Activated CD8-positive, alpha-beta memory T cell treated with anti-CD3 and anti-CD28 coated beads for 4 hours (primary cell): ENCODE measurements around the gene PIGU.
"Not testable (repeated sequence)": the region's sequence is repeated elsewhere in the genome, so short reads cannot be mapped to it uniquely, and the experiment has no call there.

ENCODE experiments used
- DNase-seq, 2 donors: peaks; one replicate each; pipeline ENCODE4 v3.0.0-alpha.2; 2020; ENCODE audit warnings: low read depth in 2 of 2

PIGU gene

DNA sequence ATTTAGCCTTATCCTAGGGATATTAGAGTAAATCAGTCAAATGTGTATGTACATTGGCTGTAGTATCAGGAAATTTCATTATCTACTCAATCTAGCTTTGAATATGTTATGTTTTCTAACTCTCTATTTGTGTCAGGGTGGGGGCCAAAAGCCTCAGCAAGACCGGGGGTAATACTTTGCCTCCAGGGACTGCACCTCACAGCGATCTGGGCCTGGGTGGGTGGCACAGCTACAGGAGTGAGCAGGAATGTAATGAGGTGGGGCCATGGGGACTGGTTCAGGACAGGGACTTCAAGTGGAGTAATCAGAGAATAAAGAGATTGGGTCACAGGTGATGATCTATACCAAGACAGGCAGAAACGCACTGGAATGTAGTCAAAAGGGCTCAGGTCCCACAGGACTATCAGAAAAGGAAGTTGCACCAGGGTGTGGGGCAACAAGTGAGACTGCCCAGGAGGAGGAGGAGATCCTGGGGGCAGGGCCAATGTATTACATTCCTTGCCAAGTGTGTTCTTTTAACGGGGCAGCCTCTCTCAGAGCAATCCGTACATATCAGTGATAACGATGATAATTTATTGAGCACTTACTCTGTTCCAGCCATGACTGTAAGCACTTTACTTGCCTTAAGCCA is 54.0 kb downstream of the PIGU start:
- no peak for DNase-seq

DNA sequence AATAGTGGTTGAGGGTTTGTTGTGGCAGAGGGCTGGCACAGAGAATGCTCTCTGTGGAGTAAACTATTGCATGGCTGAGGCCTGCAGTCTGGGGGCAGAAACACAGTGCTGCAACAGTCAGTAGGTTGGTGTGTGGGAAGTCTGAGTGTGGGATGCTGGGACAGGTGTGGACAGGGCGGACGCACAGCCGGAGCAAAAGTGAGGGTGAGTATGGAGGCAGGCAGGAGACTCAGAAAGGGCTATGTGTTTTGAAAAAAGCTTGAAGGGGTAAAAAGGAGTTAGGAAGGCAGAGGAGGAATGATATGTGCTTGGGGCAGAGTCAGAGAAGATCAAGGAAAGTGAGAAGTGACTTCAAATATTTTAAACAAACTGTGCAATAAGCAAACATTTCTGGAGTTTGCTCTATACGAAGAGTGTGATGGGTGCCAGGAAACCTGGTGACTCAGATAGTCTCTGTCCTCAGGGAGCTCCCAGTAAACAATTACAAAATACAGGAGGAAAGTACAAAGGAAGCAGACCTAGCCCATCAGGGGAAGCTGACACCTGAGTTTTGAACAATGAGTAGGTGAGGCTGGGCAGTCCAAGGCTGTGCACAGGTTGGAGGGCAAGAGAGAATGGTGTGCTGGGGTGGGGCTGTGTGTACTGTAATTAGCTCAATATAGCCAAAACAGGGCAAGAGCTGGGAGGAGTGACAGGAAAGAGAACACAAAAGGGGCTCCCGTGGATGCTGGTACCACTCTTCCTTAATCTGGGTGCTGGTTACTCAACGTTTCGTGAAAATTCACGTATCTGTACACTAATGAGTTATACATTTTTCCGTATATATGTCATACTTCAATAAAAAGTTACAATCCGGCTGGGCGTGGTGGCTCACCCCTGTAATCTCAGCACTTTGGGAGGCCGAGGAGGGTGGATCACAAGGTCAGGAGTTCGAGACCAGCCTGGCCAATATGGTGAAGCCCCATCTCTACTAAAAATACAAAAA is 55.2 kb downstream of the PIGU start:
- no peak for DNase-seq

DNA sequence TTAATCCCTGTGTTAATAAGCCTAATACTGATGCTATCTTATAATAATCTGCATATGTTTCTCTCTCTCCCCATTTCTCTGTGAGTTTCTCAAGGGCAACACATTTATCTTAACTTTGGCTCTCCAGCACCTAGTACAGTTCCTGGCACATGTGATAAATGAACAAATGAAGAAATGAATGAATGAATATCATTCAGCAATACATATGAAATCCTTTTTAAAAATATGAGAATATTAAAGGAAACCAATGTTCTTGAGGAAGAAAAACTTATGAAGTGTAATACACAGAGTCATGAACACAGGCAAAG is 55.9 kb downstream of the PIGU start:
- DNase-seq: no peak

GRCh38 chr20:34618676-34619075 is 58.2 kb downstream of the PIGU start:
- no peak for DNase-seq

GRCh38 chr20:34616913-34617312 is 60.0 kb downstream of the PIGU start:
- DNase-seq: not testable (repeated sequence)

- DNase-seq: no peak
Measured at GRCh38 chr20:34615477-34615876, 61.4 kb downstream of the PIGU start.

DNA sequence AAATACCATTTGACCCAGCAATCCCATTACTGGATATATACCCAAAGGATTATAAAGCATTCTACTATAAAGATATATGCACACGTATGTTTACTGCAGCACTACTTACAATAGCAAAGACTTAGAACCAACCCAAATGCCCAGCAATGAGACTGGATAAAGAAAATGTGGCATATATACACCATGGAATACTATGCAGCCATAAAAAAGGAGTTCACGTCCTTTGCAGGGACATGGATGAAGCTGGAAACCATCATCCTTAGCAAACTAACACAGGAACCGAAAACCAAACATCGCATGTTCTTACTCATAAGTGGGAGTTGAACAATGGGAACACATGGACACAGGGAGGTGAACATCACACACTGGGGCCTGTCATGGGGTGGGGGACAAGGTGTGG is 64.9 kb downstream of the PIGU start:
- DNase-seq: not testable (repeated sequence)

DNA sequence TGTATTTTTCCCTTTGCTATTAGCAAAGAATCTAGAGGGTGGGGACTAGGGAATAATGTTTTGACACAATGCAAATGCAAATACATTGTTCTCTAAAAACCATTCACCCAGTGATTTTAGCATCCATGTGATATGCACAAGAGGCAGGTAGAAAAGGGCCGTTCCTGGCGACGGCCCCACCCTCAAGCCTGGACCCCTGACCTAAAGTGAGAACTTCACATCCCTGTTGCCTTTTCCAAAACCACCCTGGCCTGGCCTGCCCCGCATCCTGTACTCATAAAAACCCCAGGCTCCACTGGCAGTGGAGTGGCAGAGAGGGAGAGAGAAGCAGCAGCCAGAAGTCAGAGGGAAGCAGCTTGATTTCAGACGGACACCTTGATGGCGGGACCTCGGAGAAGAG is 69.8 kb downstream of the PIGU start:
- DNase-seq: no peak

DNA sequence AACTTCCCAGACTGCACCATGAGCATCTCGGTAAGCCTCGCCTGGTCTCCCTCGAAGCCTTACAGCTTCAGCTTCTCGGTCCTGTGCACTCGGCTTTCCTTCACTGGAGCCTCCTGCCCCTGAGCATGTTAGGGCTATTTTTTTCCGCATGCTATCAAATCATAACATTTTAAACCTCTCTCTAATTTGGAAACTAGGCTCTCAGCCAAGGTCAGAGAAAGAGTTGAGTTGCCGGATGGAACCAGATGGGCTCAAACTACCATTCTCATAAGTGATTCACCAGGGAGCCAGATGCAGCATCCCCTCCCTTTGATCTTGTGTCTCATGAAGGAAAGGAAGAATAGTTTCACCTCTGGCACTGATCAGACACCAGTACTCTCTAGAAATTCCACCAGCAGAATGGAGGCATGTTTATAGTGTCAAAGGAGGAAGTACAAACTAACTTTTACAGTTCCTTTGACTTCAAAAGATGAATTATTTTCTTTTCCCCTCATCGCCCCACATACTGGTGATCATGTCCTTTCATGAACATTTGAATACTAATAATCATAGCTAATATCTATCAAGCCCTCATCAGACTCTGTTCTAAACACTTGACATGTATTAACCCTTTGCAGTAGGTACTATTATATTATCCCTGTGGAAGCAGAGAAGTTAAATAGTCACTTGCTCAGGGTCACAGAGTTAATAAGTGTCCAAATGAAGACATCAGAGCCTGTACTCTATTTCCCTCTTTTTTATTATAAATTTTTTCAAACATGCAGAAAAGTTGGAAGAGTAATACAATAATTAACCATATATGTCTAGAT is 71.7 kb downstream of the PIGU start:
- DNase-seq: no peak

DNA sequence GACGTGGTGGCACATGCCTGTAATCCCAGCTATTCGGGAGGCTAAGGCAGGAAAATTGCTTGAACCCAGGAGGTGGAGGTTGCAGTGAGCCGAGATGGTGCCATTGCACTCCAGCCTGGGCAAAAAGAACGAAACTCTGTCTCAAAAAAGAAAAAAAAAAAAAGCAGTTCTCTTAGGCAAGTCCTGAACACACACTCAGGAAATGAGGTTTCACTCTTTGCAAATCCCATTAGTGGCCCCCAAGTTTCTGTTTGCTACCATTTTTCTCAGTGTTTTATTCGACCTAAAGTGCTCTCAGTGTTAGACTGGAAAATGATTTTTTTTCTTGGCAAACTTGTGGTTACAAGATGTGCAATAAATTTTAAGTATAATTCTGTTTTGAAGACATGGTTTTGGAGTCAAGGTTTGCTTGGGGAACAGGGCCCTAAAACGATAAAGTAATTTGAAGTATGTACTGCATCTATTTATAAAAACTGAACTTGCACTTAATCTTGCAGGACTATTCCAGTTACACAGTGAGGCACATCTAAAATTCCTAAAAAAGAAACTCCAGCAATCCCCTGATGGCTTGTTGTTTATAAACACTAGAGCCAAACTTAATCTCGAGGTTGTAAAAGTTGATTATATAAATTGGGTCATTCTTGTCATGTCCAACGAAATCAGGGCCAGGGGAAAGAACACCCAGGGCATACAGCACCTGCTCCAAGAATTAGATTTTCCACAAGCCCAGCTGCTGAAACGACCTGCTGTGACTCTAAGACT is 75.8 kb downstream of the PIGU start:
- no peak for DNase-seq

DNA sequence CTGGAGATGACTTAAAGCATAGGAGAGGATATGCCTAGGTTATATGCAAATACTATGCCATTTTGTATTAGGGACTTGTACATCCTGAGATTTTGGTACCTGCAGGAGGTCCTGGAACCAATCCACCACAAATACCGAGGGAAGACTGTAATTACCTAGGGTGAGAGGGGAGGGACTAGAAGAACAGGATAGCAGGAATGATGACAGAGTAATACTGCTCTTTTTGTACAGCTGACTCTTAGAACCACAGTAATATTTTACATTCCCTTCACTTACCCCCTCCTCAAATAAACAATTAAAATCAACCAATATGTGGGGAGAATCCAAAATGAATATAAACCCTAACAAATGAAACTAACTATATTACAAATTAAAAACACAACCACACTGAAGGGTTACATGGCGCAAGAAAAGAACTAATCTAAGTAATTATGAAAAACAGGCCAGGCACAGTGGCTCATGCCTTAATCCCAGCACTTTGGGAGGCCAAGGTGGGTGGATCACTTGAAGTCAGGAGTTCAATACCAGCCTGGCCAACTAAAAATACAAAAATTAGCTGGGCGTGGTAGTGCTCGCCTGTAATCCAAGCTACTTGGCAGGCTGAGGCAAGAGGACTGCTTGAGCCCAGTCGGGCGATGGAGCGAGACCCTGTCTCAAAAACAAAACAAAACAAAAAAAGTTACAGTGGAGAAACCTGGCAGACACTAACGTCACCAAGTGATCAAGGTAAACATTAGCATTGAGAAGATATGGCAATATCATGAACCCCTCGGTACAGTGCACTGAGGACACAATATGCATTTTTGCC is 81.3 kb downstream of the PIGU start:
- no peak for DNase-seq

DNA sequence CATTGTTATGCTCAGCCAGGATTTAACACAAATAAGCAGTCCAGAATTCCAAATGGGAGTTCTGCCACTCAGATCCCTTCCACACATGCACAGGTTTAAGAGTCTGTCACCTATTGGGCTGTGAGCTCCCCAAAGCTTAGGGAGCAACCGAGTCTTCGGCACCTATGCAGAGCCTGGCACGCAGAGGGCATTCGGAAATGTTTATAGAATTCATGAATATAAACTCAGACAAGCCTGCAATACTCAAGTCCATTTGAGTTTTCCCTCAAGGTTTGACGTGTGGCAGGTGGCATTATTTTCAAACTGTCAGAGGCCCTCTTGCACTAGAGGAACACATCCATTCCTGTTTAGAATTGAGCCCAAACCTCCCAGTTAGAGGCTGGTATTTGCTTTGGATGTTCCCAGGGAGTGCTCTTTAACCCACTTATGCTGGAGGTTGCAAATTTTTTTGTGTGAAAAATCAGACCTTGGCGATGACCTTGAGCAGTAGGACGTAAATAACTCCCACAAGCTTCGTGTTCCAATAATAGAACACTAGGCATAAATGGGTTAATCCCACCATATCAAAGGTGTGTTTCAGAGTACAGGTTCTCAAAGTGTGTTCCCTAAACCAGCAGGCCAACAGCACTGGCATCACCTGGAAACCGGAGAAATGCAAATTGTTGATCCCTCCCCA is 90.3 kb downstream of the PIGU start:
- no peak for DNase-seq

DNA sequence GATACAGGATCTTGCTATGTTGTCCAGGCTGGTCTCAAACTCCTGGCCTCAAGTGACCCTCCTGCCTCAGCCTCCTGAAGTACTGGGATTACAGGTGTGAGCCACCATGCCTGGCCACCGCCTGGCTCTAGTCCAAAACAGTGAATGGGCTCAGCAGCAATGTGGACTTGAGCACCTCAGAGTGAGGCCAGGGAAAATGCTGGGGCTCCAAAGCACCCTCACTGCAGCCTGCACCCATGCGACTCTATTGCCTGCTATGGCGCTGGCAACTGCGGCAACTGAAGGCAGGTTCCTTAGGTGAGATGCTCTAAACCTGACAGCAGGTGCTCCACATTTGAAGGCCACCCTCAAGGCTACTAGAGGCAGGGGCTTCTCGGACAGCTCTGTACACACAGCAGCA is 91.9 kb downstream of the PIGU start:
- no peak for DNase-seq

DNA sequence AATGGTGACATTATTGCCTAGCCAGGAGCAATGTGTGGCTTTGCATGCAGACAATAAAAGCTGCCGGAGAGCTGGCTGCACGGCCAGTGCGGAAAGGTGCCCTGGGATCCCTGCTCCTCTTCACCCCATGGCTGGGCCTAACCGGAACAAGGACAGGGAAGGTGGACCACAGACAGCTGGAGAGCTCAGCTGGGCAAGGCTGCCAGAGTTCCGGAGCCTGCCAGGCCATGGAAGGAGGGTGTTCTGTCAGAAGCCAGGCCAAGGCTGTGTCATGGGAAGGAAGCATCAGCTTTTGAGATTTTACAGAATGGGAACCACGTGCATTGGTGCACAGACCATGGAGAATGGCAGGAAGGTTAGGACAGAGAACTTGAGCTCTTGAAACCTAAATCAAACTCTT is 93.3 kb downstream of the PIGU start:
- no peak for DNase-seq

DNA sequence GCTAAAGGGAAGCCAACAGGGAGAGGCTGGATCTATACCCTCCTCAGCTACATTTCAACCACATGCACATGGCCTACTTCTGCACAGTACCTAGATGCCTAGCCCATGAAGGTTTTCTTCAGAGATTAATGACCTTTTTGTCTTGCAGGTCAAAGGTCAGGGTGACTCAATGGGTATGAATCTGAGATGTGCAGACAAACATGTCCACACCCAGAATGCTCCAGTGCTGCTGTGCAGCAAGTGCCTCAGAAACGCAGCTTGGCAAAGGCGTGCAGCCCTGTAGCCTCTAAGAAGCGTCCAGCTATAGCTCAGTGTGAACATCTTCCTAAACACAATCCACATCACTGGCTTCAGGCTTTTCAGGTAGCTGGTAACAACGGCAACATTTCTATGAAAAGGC is 94.0 kb downstream of the PIGU start:
- DNase-seq: no peak

GRCh38 chr20:34582221-34582620 is 94.7 kb downstream of the PIGU start:
- no peak for DNase-seq

GRCh38 chr20:34581341-34582184 is 95.3 kb downstream of the PIGU start:
- no peak for DNase-seq

DNA sequence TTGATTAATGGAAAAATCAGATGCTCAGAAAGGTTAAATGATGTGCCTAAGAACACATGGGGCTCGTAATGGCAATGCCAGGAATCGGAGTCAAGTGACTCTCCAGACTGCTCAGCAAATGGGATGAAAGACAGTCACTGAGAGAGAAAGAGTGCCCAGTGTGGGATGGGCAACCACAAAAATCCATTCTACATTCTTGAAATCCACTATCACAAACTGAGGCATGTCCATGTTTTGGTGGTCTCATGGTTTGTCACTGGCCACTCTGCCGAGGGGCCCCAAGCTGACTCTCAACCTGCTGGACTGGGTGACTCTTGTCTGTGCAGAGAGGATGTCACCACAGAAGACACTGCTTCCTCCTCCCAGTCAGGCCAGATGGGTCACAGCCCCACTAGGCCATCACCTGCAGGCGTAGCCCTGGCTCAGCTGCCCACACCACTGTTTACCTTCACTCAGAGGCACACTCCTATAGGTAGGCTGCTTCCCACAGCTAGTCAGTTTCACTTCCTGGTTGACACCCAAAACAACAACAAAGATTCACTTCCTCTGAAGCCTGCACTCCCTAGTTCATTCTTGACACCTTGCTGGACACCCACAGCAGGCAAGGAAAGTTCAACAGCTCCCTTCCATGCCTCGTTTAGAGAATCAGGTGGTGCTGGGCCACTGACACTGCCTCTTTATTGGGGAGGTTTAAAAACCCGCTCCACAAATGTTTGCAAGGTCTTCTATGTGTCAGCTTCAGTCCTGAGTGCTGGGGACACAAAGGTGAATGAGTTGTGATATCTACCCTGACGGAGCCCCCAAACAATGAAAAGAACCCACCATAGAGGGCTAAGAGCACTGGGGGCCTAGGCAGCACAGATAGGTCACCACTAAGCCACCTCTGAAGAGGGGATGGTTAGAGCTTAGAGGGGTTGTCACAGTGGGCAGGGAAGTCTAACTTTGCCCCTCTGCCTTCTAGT is 96.6 kb downstream of the PIGU start:
- no peak for DNase-seq
